Mesenchymal stem cell (in vitro differentiated cells and primary cell): ENCODE measurements around the gene SLK.

Source experiments
- DNase-seq: peaks from one replicate; pipeline ENCODE4 v3.0.0-alpha.2; 2013
- H2AFZ ChIP-seq: one replicate; pipeline ENCODE4 v1.6.1; 2013; ENCODE audit warnings: low read depth, mild to moderate bottlenecking, control low read depth, inconsistent platforms, low read length, moderate library complexity
- H2AK5ac ChIP-seq: 2 replicates; pipeline ENCODE4 v1.6.1; 2013; ENCODE audit warnings: low read length, moderate library complexity, mild to moderate bottlenecking, inconsistent platforms; ENCODE audit not compliant: severe bottlenecking
- H2BK120ac ChIP-seq: one replicate; pipeline ENCODE4 v1.6.1; 2013; ENCODE audit warnings: low read depth, mild to moderate bottlenecking, inconsistent platforms, low read length, moderate library complexity
- H2BK12ac ChIP-seq, 2 experiments: one replicate each; pipeline ENCODE4 v1.6.1; 2013; ENCODE audit warnings: inconsistent platforms in 2 of 2, low read length in 2 of 2, mild to moderate bottlenecking in 2 of 2, moderate library complexity in 2 of 2, control low read depth in 1 of 2
- H2BK15ac ChIP-seq: one replicate; pipeline ENCODE4 v1.6.1; 2013; ENCODE audit warnings: mild to moderate bottlenecking, low read depth, inconsistent platforms; ENCODE audit not compliant: poor library complexity, severe bottlenecking
- H2BK5ac ChIP-seq: 2 replicates; pipeline ENCODE4 v1.6.1; 2013; ENCODE audit warnings: low read depth, mild to moderate bottlenecking, low read length, control low read depth, inconsistent platforms; ENCODE audit not compliant: poor library complexity, severe bottlenecking
- H3K14ac ChIP-seq, 2 experiments: one replicate each; pipeline ENCODE4 v1.6.1; 2013; ENCODE audit warnings: inconsistent platforms in 2 of 2, low read length in 2 of 2, control low read depth in 1 of 2, mild to moderate bottlenecking in 1 of 2, moderate library complexity in 1 of 2
- H3K18ac ChIP-seq, 2 experiments: one replicate each; pipeline ENCODE4 v1.6.1; 2013; ENCODE audit warnings: inconsistent platforms in 2 of 2, low read length in 2 of 2, control low read depth in 1 of 2, low read depth in 1 of 2, mild to moderate bottlenecking in 1 of 2
- H3K23ac ChIP-seq, 2 experiments: one replicate each; pipeline ENCODE4 v1.6.1; 2013; ENCODE audit warnings: inconsistent platforms in 2 of 2, low read length in 2 of 2, mild to moderate bottlenecking in 2 of 2, moderate library complexity in 2 of 2, control low read depth in 1 of 2
- H3K27ac ChIP-seq: 2 replicates; pipeline ENCODE4 v1.5.1; 2013; ENCODE audit warnings: mild to moderate bottlenecking, moderate library complexity, low read length, control low read depth, inconsistent platforms; ENCODE audit not compliant: poor library complexity, severe bottlenecking
- H3K27me3 ChIP-seq, 2 experiments: 2 replicates each; pipeline versions ENCODE4 v1.6.1 to v1.7.0; 2013; ENCODE audit warnings: low read length in 2 of 2, mild to moderate bottlenecking in 2 of 2, moderate library complexity in 2 of 2, control low read depth in 1 of 2, inconsistent platforms in 1 of 2; ENCODE audit not compliant: control insufficient read depth in 1 of 2, insufficient read depth in 1 of 2
- H3K36me3 ChIP-seq, 2 experiments: 2 replicates each; pipeline versions ENCODE4 v1.6.1 to v1.7.0; 2013; ENCODE audit warnings: low read length in 2 of 2, control low read depth in 1 of 2, inconsistent platforms in 1 of 2, low read depth in 1 of 2, mild to moderate bottlenecking in 1 of 2; ENCODE audit not compliant: insufficient read depth in 2 of 2, control insufficient read depth in 1 of 2
- H3K4ac ChIP-seq, 2 experiments: one replicate each; pipeline ENCODE4 v1.6.1; 2013; ENCODE audit warnings: inconsistent platforms in 2 of 2, low read length in 2 of 2, mild to moderate bottlenecking in 2 of 2, moderate library complexity in 2 of 2, control low read depth in 1 of 2, low read depth in 1 of 2
- H3K4me1 ChIP-seq: 2 replicates; pipeline ENCODE4 v1.6.1; 2013; ENCODE audit warnings: low read depth, low read length, control low read depth; ENCODE audit not compliant: control insufficient read depth, insufficient read depth
- H3K4me2 ChIP-seq: 2 replicates; pipeline ENCODE4 v1.6.1; 2013; ENCODE audit warnings: low read length, mild to moderate bottlenecking, inconsistent platforms; ENCODE audit not compliant: poor library complexity, severe bottlenecking
- H3K4me3 ChIP-seq, 2 experiments: 2 replicates each; pipeline versions ENCODE4 v1.5.1 to v1.7.0; 2013; ENCODE audit warnings: low read length in 2 of 2, mild to moderate bottlenecking in 2 of 2, control low read depth in 1 of 2, low read depth in 1 of 2; ENCODE audit not compliant: insufficient read depth in 1 of 2
- H3K79me1 ChIP-seq: replicated peaks from 2 replicates; pipeline ENCODE4 v1.6.1; 2013; ENCODE audit warnings: mild to moderate bottlenecking, control low read depth, low read length, inconsistent platforms; ENCODE audit not compliant: poor library complexity, severe bottlenecking
- H3K9ac ChIP-seq: 2 replicates; pipeline ENCODE4 v1.7.0; 2013; ENCODE audit warnings: mild to moderate bottlenecking, low read length, moderate library complexity
- H3K9me3 ChIP-seq: 2 replicates; pipeline ENCODE4 v1.7.0; 2013; ENCODE audit warnings: mild to moderate bottlenecking, low read length; ENCODE audit not compliant: control insufficient read depth
- H4K8ac ChIP-seq: one replicate; pipeline ENCODE4 v1.6.1; 2013; ENCODE audit warnings: inconsistent platforms, mild to moderate bottlenecking, low read length, moderate library complexity
- H4K91ac ChIP-seq: one replicate; pipeline ENCODE4 v1.6.1; 2013; ENCODE audit warnings: mild to moderate bottlenecking, low read length, inconsistent platforms
- WGBS: methylation state at CpG from one replicate; pipeline ENCODE4 v1.1.7; 2013; ENCODE audit warnings: mixed read lengths; 5-methylcytosine and 5-hydroxymethylcytosine counted together

Gene SLK

GRCh38 chr10:104069613-104070012 is 102.7 kb downstream of the SLK start:
- H3K79me1 ChIP-seq, result no peaks in the 10 kb centered on the region
- H3K4me2 ChIP-seq, result no peak overlapping the region
- H3K27ac ChIP-seq, result no peak overlapping the region
- no peaks in the 10 kb centered on the region for H3K36me3 ChIP-seq
- no peak overlapping the region for H3K23ac ChIP-seq
- no peak overlapping the region for H4K8ac ChIP-seq
- H2BK15ac ChIP-seq, result no peak overlapping the region
- no peak overlapping the region for H2AK5ac ChIP-seq
- no peak overlapping the region for H3K4me3 ChIP-seq
- H2AFZ ChIP-seq, result no peak overlapping the region
- no peaks in the 10 kb centered on the region for H3K9me3 ChIP-seq
- H4K91ac ChIP-seq, result no peak overlapping the region
- no peak overlapping the region for H3K9ac ChIP-seq
- no peak overlapping the region for H3K14ac ChIP-seq
- H2BK5ac ChIP-seq, result no peak overlapping the region
- H3K4me1 ChIP-seq, result peaks cover 3% of the 10 kb centered on the region
- H2BK120ac ChIP-seq, result no peak overlapping the region
- WGBS, result 23% methylated on average over 6 of the region's 6 CpGs
- no peak overlapping the region for H3K18ac ChIP-seq
- no peaks in the 10 kb centered on the region for H3K27me3 ChIP-seq
- no peak overlapping the region for H2BK12ac ChIP-seq
- H3K4ac ChIP-seq, result no peak overlapping the region
- DNase-seq, result no peak

GRCh38 chr10:104072786-104073185 is 105.8 kb downstream of the SLK start:
- Histone ChIP-seq H4K8ac (no peak overlapping the region), H2AK5ac (no peak overlapping the region), H3K36me3 (no peaks in the 10 kb centered on the region), H3K27ac (no peak overlapping the region), H3K79me1 (no peaks in the 10 kb centered on the region), H2BK5ac (no peak overlapping the region), H3K18ac (no peak overlapping the region), H3K4ac (no peak overlapping the region), H3K27me3 (peaks cover 0 to 10% of the 10 kb centered on the region in 2 experiments), H3K4me2 (no peak overlapping the region), H2AFZ (no peak overlapping the region), H2BK15ac (no peak overlapping the region), H4K91ac (no peak overlapping the region), H3K14ac (no peak overlapping the region), H2BK12ac (no peak overlapping the region), H3K9me3 (no peaks in the 10 kb centered on the region), H2BK120ac (no peak overlapping the region), H3K4me3 (no peak overlapping the region), H3K23ac (no peak overlapping the region), H3K4me1 (peaks cover 6% of the 10 kb centered on the region), H3K9ac (no peak overlapping the region)
- no peak for DNase-seq
- 79% methylated on average over 5 of the region's 5 CpGs for WGBS

DNA sequence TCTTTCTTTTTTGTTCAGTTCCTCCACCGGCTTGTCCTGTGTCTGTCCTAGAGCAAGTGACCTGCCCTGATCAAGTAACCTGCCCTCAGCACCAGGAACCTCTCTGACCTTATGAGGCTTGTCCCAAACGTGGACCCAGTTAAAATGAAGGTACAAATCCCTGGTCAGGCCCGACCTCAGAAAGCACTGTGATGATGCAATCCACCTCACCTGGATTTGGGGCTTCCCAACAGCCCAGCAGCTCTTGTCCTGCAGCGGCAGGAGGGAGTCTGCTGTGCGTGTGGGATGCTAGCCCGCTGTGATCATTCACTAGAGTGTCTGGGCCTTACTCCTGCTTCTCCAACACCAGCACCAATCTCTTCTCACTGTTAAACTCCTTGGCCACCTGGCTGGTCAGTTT is 107.6 kb downstream of the SLK start:
- H3K79me1 ChIP-seq, result no peaks in the 10 kb centered on the region
- no peak overlapping the region for H4K8ac ChIP-seq
- H3K18ac ChIP-seq, result no peak overlapping the region
- whole genome bisulfite sequencing, result 70% methylated on average over 6 of the region's 6 CpGs
- peaks cover 6% of the 10 kb centered on the region for H3K4me1 ChIP-seq
- no peak overlapping the region for H4K91ac ChIP-seq
- no peak for DNase-seq
- H2AFZ ChIP-seq, result no peak overlapping the region
- H2BK5ac ChIP-seq, result no peak overlapping the region
- no peak overlapping the region for H3K27ac ChIP-seq
- H3K9me3 ChIP-seq, result no peaks in the 10 kb centered on the region
- H3K14ac ChIP-seq, result no peak overlapping the region
- H3K9ac ChIP-seq, result no peak overlapping the region
- H3K27me3 ChIP-seq, result peaks cover 0 to 10% of the 10 kb centered on the region in 2 experiments
- H3K4ac ChIP-seq, result no peak overlapping the region
- no peak overlapping the region for H3K4me3 ChIP-seq
- no peak overlapping the region for H2AK5ac ChIP-seq
- no peaks in the 10 kb centered on the region for H3K36me3 ChIP-seq
- H2BK120ac ChIP-seq, result no peak overlapping the region
- H2BK12ac ChIP-seq, result no peak overlapping the region
- no peak overlapping the region for H2BK15ac ChIP-seq
- H3K23ac ChIP-seq, result no peak overlapping the region
- H3K4me2 ChIP-seq, result no peak overlapping the region

DNA sequence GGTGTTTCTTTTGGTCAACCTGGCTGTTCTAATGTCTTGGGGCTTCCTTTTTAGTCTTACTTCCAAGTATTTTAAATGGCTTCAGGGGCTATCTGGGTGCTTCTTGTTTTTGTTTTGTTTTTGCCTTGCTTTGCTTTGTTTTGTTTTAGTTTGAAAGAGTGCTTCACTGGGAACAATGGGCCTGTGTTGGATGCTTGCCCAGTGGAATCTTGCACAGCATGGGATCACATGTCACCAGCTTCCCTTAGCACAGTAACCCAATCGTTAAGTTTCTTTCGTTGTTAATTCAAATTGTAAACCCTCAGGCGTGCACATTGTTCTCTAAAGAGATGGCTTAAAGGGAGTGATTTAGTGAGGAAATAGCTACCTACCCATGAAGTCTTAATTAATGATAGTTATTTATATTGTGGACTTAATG is 109.8 kb downstream of the SLK start:
- H2AFZ ChIP-seq, result no peak overlapping the region
- H3K27ac ChIP-seq, result no peak overlapping the region
- H3K18ac ChIP-seq, result no peak overlapping the region
- no peaks in the 10 kb centered on the region for H3K9me3 ChIP-seq
- no peak overlapping the region for H2BK5ac ChIP-seq
- DNase-seq, result no peak
- no peak overlapping the region for H3K4ac ChIP-seq
- no peak overlapping the region for H3K4me2 ChIP-seq
- no peak overlapping the region for H4K8ac ChIP-seq
- no peak overlapping the region for H2AK5ac ChIP-seq
- WGBS, result 47% methylated on average over 3 of the region's 3 CpGs
- no peak overlapping the region for H2BK120ac ChIP-seq
- H2BK12ac ChIP-seq, result no peak overlapping the region
- no peak overlapping the region for H3K14ac ChIP-seq
- H3K4me1 ChIP-seq, result peaks cover 6% of the 10 kb centered on the region
- H3K27me3 ChIP-seq, result peaks cover 0 to 10% of the 10 kb centered on the region in 2 experiments
- H2BK15ac ChIP-seq, result no peak overlapping the region
- H3K36me3 ChIP-seq, result no peaks in the 10 kb centered on the region
- no peak overlapping the region for H4K91ac ChIP-seq
- H3K79me1 ChIP-seq, result no peaks in the 10 kb centered on the region
- no peak overlapping the region for H3K4me3 ChIP-seq
- H3K9ac ChIP-seq, result no peak overlapping the region
- H3K23ac ChIP-seq, result no peak overlapping the region
